ENCODE data around the gene PLA2R1. TPM values are rescaled to one million over a fixed set of nuclear protein-coding genes. Genes with fewer than 3 reads are reported as not detected.
"Not testable (repeated sequence)": the region's sequence is repeated elsewhere in the genome, so short reads cannot be mapped to it uniquely, and the experiment has no call there.

PLA2R1 gene
- total RNA-seq, 2 experiments from 2014 or later = not detected

DNA sequence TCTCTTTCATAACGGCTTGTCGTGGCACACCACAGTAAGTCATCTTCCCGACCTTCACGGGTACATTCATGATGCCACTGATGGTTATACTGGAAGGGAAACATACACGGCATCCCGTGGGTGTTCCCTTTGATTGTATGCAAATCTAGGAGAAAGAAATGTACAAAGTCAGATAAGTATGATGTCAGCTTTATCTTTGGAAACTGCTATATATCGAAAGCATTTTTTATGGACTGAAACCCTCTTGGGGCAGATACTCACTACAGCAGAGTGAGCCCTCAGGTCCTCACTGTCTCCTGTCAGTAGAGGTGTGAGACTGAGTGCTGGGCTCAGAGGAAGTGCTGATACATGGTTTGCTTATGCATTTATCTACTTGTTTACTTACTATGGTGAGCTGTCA is 20.4 kb downstream of the PLA2R1 start:
- no peaks in the 10 kb centered on the region for H3K36me3 Mint-ChIP-seq (ENCODE audit: low read depth)
- no peak overlapping the region for H3K27ac Mint-ChIP-seq
- no peak overlapping the region for H3K4me3 Mint-ChIP-seq
- H3K9me3 Mint-ChIP-seq (ENCODE audit: insufficient read depth) = no peaks in the 10 kb centered on the region
- no peak for DNase-seq
- no peak for ATAC-seq
- ChIA-PET CTCF (no interaction called here), POLR2A (no interaction called here)
- H3K4me1 Mint-ChIP-seq (ENCODE audit: low read depth) = no peaks in the 10 kb centered on the region
- H3K27me3 Mint-ChIP-seq (ENCODE audit: low read depth) = no peaks in the 10 kb centered on the region

DNA sequence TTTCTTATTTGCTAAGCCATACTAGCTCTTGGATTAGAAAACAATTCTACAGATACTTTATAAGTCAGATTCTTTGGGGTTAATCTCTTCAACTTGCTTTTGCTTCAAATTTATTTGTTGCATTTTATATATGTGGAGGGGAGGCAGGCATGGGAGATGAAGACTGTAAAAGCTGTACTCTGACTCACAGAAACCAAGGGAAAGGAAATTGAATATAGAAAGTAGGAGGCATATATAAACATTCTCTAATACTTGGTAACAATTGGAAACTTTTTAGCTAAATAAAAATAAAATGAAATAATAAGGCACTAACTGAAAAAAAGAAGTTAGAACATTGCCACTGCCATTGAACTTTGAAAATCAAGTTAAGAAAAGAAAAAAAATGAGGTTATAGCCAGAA is 21.3 kb downstream of the PLA2R1 start:
- Mint-ChIP-seq H3K9me3 (ENCODE audit: insufficient read depth) (no peaks in the 10 kb centered on the region), H3K27ac (no peak overlapping the region), H3K27me3 (ENCODE audit: low read depth) (no peaks in the 10 kb centered on the region), H3K4me1 (ENCODE audit: low read depth) (no peaks in the 10 kb centered on the region), H3K4me3 (no peak overlapping the region), H3K36me3 (ENCODE audit: low read depth) (no peaks in the 10 kb centered on the region)
- DNase-seq (no peak), ATAC-seq (no peak)
- ChIA-PET POLR2A (no interaction called here), CTCF (interaction anchor here (1.5 kb wide), 1 partner anchor 18 kb away, joined by 6 read pairs; no protein-coding TSS in a partner anchor)

DNA sequence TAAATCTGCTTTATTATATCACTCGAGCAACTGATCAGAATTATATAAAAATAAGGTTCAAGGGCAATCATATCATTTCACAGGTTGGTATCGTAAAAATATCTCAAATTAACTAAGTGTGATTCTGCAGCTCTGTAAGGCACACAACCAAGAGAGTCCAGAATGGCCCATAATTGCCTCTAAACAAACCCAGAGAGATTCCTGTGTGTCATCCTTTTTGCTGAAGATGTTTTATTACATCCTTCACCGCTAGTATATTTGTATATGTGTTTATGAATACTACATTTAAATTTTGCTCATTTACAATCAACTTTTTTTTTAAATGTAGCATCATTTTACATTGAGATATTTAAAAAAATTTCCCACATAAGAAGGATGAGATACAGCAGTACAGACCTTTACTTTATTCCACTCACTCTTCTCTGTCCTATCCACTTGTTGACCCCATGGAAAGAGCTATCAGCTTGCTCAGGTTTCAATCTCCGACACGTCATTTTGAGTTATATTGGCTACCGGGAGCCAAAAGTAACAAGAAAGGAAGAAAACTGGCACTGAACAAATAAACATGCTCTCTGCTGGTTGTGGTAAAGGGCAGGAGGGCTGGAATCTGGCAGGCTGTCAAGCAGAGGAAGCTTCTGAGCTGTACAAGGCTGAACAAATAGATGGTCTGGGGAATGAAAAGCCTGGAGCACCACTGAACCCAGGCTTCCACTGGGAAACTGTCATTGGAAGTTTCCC is 23.1 kb downstream of the PLA2R1 start:
- Mint-ChIP-seq H3K27me3 (ENCODE audit: low read depth) (no peaks in the 10 kb centered on the region), H3K36me3 (ENCODE audit: low read depth) (no peaks in the 10 kb centered on the region), H3K9me3 (ENCODE audit: insufficient read depth) (no peaks in the 10 kb centered on the region), H3K4me3 (no peak overlapping the region), H3K4me1 (ENCODE audit: low read depth) (no peaks in the 10 kb centered on the region), H3K27ac (no peak overlapping the region)
- DNase-seq (no peak), ATAC-seq (no peak)
- CTCF ChIA-PET = interaction anchor here (1.5 kb wide), 1 partner anchor 17 kb away, joined by 6 read pairs; no protein-coding TSS in a partner anchor
- POLR2A ChIA-PET = no interaction called here

DNA sequence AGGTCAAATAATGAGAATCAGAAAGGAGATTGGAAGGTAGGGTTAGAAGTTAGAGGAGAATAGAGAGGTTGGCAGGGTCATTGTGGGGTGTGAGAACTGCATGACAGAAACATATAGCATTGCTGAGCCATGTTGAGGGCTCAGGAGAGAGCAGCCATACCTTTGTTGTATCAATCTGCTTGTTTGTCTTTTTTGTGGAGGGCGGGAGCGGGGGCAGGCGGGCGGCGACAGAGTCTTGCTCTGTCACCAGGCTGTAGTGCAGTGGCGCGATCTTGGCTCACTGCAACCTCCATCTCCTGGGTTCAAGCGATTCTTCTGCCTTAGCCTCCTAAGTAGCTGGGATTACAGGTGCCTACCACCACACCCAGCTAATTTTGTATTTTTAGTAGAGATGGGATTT is 23.8 kb downstream of the PLA2R1 start:
- H3K4me3 Mint-ChIP-seq; CTCF ChIA-PET; DNase-seq; H3K27me3 Mint-ChIP-seq (ENCODE audit: low read depth); H3K9me3 Mint-ChIP-seq (ENCODE audit: insufficient read depth); H3K4me1 Mint-ChIP-seq (ENCODE audit: low read depth); H3K27ac Mint-ChIP-seq; POLR2A ChIA-PET; H3K36me3 Mint-ChIP-seq (ENCODE audit: low read depth); ATAC-seq: not testable (repeated sequence)

DNA sequence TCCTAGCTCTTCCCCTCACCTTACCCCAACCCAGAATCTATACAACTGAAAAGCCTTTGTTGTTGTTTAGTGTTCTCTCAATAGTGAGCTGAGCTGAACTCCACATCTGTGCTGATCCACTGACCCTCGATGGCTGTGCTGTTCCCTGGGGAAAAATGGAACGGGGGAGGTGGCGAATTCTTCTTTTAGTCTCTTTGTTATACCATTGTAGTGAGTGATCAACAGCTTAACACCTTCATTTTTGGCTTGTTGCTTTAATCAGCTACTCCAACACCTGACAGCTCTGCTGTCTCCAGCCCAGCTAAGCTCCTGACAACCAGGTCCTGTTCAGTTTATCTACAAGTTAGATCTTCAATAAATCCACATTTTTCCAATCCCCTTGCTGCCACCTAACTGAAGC is 25.7 kb downstream of the PLA2R1 start:
- Mint-ChIP-seq H3K36me3 (ENCODE audit: low read depth) (no peaks in the 10 kb centered on the region), H3K4me3 (no peak overlapping the region), H3K9me3 (ENCODE audit: insufficient read depth) (no peaks in the 10 kb centered on the region), H3K4me1 (ENCODE audit: low read depth) (no peaks in the 10 kb centered on the region), H3K27me3 (ENCODE audit: low read depth) (peaks cover 2% of the 10 kb centered on the region), H3K27ac (no peak overlapping the region)
- no peak for ATAC-seq
- DNase-seq = no peak
- ChIA-PET CTCF (no interaction called here), POLR2A (no interaction called here)

DNA sequence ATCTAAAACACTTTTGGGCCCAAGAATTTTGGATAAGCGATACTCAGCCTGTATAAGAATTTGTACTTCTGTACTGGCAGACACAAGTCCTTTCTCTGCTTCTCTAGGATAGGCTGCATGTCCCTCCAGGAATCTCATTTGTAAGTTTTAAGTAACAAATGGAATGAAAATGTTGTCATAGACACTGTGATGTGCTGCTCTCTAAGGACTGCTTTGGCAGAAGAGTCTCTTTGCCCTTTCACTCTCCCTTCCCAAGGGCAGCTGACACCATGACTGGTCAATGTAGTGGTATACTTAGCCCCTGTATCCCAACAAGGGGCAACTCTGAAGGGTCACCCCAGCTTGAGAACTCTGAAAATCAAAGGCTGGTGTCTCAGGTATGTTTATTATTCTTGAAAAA is 27.3 kb downstream of the PLA2R1 start:
- no peaks in the 10 kb centered on the region for H3K9me3 Mint-ChIP-seq (ENCODE audit: insufficient read depth)
- H3K36me3 Mint-ChIP-seq (ENCODE audit: low read depth) = no peaks in the 10 kb centered on the region
- DNase-seq (no peak), ATAC-seq (no peak)
- H3K27ac Mint-ChIP-seq = no peak overlapping the region
- peaks cover 2% of the 10 kb centered on the region for H3K27me3 Mint-ChIP-seq (ENCODE audit: low read depth)
- ChIA-PET POLR2A (no interaction called here), CTCF (no interaction called here)
- H3K4me3 Mint-ChIP-seq = no peak overlapping the region
- H3K4me1 Mint-ChIP-seq (ENCODE audit: low read depth) = no peaks in the 10 kb centered on the region

DNA sequence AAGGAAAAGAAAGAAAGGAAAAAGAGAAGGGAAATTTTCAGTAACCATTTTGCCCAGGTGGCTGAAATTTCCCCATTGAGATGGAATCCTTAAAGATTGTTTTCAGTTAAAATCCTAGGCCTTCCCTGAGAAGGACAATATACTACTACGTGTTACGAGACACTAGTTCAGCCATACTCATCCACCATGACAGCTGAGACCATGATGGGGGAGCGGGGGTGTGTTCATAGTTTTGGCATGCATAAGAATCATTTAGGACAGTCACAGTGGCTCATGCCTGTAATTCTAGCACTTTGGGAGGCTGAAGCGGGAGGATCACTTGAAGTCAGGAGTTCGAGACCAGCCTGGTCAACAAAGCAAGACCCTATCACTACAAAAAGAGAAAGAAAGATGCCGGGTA is 28.0 kb downstream of the PLA2R1 start:
- Mint-ChIP-seq H3K27ac (no peak overlapping the region), H3K4me3 (no peak overlapping the region), H3K9me3 (ENCODE audit: insufficient read depth) (no peaks in the 10 kb centered on the region), H3K4me1 (ENCODE audit: low read depth) (no peaks in the 10 kb centered on the region), H3K27me3 (ENCODE audit: low read depth) (peaks cover 2% of the 10 kb centered on the region), H3K36me3 (ENCODE audit: low read depth) (no peaks in the 10 kb centered on the region)
- ChIA-PET CTCF (no interaction called here), POLR2A (no interaction called here)
- DNase-seq (no peak), ATAC-seq (no peak)

DNA sequence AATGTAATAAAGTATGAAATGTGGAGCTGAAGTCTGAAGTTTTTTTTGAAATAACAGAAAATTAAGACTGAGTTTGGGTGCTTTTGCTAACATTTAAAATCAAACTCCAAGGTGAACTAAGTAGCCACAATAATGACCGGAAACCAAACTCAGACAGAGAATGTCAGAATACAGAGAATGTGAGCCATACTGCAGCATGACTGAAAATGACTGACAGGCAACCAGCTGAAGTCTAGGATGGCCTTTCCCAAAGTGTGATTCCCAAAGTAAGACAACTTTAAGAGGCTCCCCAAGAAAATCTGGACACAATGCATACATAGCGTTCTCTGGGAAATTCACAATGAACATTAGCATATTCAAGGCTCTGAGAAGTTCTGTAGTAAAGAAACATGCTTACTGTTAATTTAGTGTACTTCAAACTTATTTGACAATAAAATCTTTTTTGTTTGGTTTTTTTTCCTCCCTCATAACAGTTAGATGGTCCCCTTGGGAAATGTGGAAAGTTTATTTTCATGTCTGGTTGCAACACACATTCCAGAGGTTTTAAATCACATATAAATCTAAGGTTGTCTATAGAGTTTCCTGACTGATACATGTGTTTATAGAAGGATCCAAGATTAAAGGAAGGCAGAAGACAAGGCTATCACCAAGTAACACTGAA is 28.6 kb downstream of the PLA2R1 start:
- DNase-seq = no peak
- ChIA-PET POLR2A (no interaction called here), CTCF (no interaction called here)
- peaks cover 4% of the 10 kb centered on the region for H3K27me3 Mint-ChIP-seq (ENCODE audit: low read depth)
- ATAC-seq = no peak
- H3K4me3 Mint-ChIP-seq = no peak overlapping the region
- H3K36me3 Mint-ChIP-seq (ENCODE audit: low read depth) = no peaks in the 10 kb centered on the region
- no peaks in the 10 kb centered on the region for H3K4me1 Mint-ChIP-seq (ENCODE audit: low read depth)
- H3K9me3 Mint-ChIP-seq (ENCODE audit: insufficient read depth) = no peaks in the 10 kb centered on the region
- no peak overlapping the region for H3K27ac Mint-ChIP-seq

DNA sequence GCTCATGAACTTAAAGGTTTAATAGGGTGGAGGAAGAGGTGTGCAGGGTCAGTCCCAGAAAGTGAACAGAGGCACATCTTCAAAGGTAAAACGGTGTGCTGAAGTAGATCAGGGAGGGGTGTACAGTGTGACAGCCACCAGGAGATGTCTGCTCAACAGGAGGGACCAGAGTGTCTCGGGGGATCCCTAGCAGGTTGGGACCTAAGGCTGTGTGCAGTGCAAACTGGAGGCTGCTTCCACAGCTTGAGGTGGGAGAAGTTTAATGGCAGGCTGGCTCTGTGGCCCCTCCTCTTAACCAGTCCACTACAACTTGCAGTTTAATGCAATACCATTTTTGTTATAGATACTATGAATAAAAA is 33.2 kb downstream of the PLA2R1 start:
- H3K4me3 Mint-ChIP-seq = no peak overlapping the region
- no peak for DNase-seq
- CTCF ChIA-PET = no interaction called here
- no peaks in the 10 kb centered on the region for H3K36me3 Mint-ChIP-seq (ENCODE audit: low read depth)
- no peaks in the 10 kb centered on the region for H3K9me3 Mint-ChIP-seq (ENCODE audit: insufficient read depth)
- peaks cover 6% of the 10 kb centered on the region for H3K27me3 Mint-ChIP-seq (ENCODE audit: low read depth)
- H3K27ac Mint-ChIP-seq = no peak overlapping the region
- no peaks in the 10 kb centered on the region for H3K4me1 Mint-ChIP-seq (ENCODE audit: low read depth)
- ATAC-seq = no peak
- POLR2A ChIA-PET = no interaction called here

DNA sequence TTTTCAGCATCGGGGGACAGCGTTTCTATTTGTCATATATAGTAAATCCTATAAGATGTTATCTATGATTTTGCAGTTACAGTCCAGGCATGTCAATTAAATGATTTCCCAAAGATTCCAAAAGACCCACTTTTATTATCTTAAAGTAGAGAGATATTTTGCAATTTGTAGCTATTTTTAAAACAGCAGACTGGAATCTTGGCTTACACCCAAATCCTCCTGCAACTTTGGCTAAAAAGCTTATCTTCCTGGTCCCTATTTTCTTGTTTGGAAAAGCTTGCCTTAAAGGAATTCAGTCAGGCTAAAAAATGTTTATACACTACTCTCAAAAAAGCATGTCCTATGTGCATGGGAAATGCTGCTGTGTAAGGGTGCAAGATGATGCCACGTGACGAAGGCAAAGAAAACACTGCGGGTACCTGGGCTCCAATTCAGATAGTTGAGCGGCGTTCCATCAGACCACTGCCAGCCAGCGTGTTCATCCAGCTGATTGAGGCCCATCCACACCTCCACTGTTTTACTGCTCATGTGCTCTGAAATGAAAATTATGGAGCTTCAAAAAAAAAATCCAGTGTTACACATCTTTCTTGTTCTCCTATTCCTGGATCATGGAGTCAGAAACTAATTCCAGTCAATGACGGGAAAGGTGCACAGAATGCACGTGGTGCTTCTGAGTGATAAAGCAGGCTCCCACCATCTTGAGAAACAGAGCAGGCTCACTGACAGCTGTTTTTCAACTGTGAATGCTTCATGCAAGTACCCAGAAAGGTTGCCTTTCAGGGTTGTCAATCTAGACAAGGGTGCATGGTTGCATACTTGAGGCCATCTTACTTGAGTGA is 33.8 kb downstream of the PLA2R1 start:
- no peaks in the 10 kb centered on the region for H3K4me1 Mint-ChIP-seq (ENCODE audit: low read depth)
- peaks cover 6% of the 10 kb centered on the region for H3K27me3 Mint-ChIP-seq (ENCODE audit: low read depth)
- H3K9me3 Mint-ChIP-seq (ENCODE audit: insufficient read depth) = no peaks in the 10 kb centered on the region
- DNase-seq (no peak), ATAC-seq (no peak)
- no peaks in the 10 kb centered on the region for H3K36me3 Mint-ChIP-seq (ENCODE audit: low read depth)
- no peak overlapping the region for H3K4me3 Mint-ChIP-seq
- H3K27ac Mint-ChIP-seq = no peak overlapping the region
- ChIA-PET CTCF (no interaction called here), POLR2A (no interaction called here)

DNA sequence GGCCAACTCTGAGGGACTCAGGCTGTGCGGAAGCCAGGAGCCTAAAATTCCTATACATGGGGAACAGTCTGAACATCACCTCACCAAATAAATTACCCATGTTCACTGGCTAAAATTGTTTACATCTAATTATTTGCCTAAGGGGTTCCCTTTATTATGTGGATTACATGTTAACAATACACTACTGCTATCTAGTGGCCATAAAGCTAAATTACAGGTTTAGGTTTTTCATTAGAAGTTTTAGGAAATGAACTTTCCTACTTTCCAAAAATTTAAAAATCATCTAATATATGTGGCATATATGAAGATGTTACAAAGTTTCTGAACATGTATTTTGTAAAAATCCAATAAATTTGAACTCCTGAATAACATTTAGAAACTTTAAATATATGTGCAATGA is 40.3 kb downstream of the PLA2R1 start:
- no peaks in the 10 kb centered on the region for H3K4me1 Mint-ChIP-seq (ENCODE audit: low read depth)
- ChIA-PET POLR2A (no interaction called here), CTCF (interaction anchor here (0.6 to 1.8 kb wide), 7 partner anchors 14 to 870 kb away, joined by 3 to 6 read pairs (median 3); no protein-coding TSS in a partner anchor)
- DNase-seq (no peak), ATAC-seq (no peak)
- peaks cover 4% of the 10 kb centered on the region for H3K9me3 Mint-ChIP-seq (ENCODE audit: insufficient read depth)
- no peaks in the 10 kb centered on the region for H3K36me3 Mint-ChIP-seq (ENCODE audit: low read depth)
- no peak overlapping the region for H3K27ac Mint-ChIP-seq
- no peak overlapping the region for H3K4me3 Mint-ChIP-seq
- peaks cover 2% of the 10 kb centered on the region for H3K27me3 Mint-ChIP-seq (ENCODE audit: low read depth)

DNA sequence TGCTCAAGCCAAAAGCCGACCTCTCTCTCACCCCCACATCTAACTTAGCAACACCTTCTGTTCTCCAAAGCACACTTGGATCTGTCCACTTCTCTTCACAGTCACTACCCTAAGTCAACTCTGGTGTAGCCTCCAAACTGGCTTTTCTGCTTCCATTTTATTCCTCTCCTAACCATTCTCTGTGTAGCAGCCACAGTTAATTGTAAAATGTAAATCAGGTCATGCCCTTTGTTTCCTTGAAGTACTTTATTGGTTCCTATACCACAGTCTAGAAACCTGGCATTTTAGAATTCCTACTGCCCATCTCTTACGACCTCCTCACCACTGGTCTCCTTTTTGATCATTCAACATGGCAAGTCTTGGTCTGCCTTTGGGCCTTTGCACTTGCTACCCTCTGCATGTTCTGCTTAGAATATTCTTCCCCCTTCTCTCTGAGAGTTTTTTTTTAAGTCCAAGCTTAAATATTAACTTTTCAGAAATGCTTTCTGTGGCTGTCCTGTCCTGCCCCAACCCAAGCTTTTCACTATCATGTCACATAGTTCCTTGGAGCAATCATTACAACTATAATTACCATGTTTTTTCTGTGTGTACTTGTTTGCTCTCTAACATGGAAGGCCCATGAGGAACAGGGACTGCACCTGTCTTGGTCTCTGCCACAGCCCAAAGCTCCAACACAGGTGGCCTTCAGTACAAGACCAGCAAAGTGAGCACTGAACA is 42.9 kb downstream of the PLA2R1 start:
- CTCF ChIA-PET = no interaction called here
- peaks cover 7% of the 10 kb centered on the region for H3K27me3 Mint-ChIP-seq (ENCODE audit: low read depth)
- no peak overlapping the region for H3K4me3 Mint-ChIP-seq

More for the DNA sequence above, 42.9 kb downstream of the PLA2R1 start:
- Mint-ChIP-seq H3K27ac (no peak overlapping the region), H3K9me3 (ENCODE audit: insufficient read depth) (peaks cover 4% of the 10 kb centered on the region), H3K36me3 (ENCODE audit: low read depth) (no peaks in the 10 kb centered on the region), H3K4me1 (ENCODE audit: low read depth) (no peaks in the 10 kb centered on the region)
- POLR2A ChIA-PET = no interaction called here
- DNase-seq (no peak), ATAC-seq (no peak)

Measured in activated CD8-positive, alpha-beta T cell treated with anti-CD3 and anti-CD28 coated beads, Interleukin-2, amount 10 ng/mL, durations not matched to agents 7 days and 5 days (primary cell).